Measurements from ENCODE around the gene ELP4. TPM values are rescaled to one million over a fixed set of nuclear protein-coding genes. Genes with fewer than 3 reads are reported as not detected.

The ELP4 gene
- 10 to 100 TPM; 20.2 to 21.1 TPM for total RNA-seq

DNA sequence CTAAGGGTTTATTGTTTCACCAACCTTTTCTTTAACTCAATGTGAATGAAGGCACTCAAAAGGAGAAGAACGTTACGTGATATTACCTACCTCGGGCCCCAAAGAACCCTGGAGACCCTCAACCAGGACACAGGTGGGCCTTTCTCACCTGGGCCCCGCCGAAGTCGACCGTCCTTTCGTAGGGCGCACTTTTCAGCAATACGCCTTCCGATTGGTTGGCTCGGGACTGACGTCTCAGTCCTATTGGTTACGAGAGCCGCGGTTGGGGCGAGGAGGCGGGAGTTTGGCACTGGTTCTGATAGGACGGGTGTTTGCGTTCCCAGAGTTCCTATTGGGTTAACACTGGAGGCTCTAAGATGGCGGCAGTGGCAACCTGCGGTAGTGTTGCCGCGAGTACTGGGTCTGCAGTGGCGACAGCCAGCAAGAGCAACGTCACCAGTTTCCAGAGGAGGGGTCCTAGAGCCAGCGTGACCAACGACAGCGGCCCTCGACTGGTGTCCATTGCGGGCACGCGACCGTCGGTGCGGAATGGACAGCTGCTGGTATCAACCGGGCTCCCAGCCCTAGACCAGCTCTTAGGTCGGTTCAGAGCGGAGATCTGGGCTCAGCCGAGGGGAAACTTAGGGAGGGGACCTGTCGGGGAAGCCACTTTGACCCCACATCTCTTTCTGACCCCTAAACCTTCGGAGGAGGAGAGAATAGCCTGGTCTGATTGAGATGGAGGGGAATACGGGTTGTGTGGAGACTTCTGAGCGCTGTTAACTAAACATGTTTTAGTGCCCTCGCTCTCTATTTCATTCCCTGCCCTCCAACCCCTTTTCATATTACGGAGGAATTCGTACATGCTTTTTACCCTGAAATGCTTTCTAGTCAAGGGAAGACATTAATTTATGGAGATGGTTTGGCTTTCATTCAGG lies at the start of gene ELP4, which contains the start of gene IMMP1L:
TSS of gene ELP4 (plus strand) at position 339 of the 917 bp plus-strand sequence. CDS start at position 357, 18 bp downstream.
TSS of gene IMMP1L (minus strand) at position 194 of the 917 bp plus-strand sequence. CDS start 46,346 bp downstream, outside the sequence.

GRCh38 chr11:31810779-31811647 lies 301.4 kb downstream of the ELP4 start, which contains the start of gene PAX6:
PAX6 (minus strand) TSS chr11:31811322; CDS start chr11:31806411, 4,911 bp downstream.

Other genes with a start within 250 kb of the ELP4 start
- not detected for gene DCDC1, start 140.0 kb upstream of the ELP4 start, total RNA-seq
- 10 to 100 TPM; 13.5 to 15.8 TPM for gene DNAJC24, start 139.9 kb upstream of the ELP4 start, total RNA-seq
- gene IMMP1L, start 145 bp upstream of the ELP4 start, total RNA-seq, result 10 to 100 TPM; 18.8 to 22.4 TPM

Data from activated naive CD4-positive, alpha-beta T cell treated with anti-CD3 and anti-CD28 coated beads, Interleukin-2, amount 10 ng/mL, durations not matched to agents 5 hours and 36 hours (primary cell).